PC-3 (cell line): ENCODE results near the gene NOL4L.

Experiments
- EZH2 ChIP-seq: fragments of 300-600 bp; sonication (generic); IDR thresholded peaks from one replicate; pipeline ENCODE4 v1.6.1; 2017; ENCODE audit warnings: antibody characterized with exemption, mild to moderate bottlenecking, low read length; ENCODE audit not compliant: unreplicated experiment
- TF ChIP-seq, protein P1 (sequence below): fragments of 300-600 bp; sonication (generic); conservative IDR thresholded peaks from 2 replicates; pipeline ENCODE4 v1.5.1; 2017; ENCODE audit warnings: antibody characterized with exemption, low read depth, mild to moderate bottlenecking, low read length

DNA sequence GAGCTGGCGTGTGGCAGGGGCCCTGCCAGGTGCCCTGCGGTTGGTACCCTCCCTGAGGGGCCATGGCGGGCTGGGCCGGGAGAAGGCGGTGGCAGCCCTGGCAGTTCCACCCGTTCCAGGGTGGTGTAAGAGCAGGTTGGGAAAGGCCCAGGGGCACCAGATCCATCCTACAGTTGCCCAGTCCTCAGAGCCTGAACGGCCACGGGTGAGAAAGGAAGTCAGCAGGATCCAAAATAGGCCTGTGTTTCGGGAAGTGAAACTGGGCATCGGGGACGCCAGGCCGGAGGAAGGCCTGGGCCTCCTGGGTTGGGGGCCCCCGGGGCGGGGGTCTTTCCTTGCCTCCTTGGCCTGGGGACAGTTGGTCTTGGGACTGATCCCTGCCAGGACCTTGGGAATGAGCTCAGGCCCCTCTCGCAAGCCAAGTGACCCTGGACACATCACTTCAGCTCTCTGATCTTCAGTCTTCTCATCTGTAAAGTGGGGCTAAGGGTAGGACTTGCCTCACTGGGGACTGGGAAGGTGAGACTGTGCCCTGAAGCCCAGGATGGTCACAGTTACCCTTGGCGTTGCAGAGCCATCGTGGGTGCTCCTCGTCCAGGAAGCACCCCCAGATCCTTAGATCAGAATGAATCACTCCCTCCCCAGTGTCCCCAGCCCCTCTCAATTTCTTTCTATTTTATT is 18.1 kb upstream of the NOL4L start:
- TF ChIP-seq, protein P1, sequence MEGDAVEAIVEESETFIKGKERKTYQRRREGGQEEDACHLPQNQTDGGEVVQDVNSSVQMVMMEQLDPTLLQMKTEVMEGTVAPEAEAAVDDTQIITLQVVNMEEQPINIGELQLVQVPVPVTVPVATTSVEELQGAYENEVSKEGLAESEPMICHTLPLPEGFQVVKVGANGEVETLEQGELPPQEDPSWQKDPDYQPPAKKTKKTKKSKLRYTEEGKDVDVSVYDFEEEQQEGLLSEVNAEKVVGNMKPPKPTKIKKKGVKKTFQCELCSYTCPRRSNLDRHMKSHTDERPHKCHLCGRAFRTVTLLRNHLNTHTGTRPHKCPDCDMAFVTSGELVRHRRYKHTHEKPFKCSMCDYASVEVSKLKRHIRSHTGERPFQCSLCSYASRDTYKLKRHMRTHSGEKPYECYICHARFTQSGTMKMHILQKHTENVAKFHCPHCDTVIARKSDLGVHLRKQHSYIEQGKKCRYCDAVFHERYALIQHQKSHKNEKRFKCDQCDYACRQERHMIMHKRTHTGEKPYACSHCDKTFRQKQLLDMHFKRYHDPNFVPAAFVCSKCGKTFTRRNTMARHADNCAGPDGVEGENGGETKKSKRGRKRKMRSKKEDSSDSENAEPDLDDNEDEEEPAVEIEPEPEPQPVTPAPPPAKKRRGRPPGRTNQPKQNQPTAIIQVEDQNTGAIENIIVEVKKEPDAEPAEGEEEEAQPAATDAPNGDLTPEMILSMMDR, result no peak
- no peak for TF ChIP-seq EZH2
